EL (cell line): ENCODE measurements around the gene GJD3.

Source experiments
- DNase-seq: peaks from one replicate; pipeline ENCODE4 v3.0.0-alpha.2; 2016

GJD3 gene

DNA sequence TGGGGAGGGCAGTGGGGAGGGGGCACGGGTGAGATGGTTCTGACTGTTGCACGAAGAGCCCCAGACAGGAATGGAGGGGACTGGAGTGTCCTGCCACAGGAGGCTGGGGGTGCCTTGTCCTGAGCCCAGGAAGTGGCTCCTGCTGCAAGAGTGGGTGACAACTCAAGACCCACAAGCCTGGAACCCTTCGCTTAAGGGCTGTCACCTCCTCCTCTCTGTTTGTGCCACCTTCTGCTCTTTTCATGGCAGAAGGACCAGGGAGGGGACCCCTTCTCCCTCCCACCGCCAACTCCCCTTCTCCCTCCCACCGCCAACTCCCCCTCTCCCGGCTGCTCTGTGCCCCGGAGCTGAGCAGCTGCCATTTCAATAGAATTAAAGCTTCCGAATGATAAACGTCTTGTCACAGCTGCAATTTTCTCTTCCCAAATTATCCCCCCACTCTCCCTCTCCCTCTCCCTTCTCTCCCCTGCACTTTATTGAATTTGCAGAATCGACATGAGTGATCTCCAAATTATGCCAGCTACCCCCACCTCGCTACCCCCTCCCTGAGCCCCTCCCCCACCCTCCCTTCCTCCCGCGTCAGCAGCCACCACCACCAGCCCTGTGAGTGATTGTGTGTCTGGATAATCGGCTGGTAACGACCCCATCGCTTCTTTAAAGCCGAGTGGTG, 13.7 kb downstream of the GJD3 start:
- no peak for DNase-seq

DNA sequence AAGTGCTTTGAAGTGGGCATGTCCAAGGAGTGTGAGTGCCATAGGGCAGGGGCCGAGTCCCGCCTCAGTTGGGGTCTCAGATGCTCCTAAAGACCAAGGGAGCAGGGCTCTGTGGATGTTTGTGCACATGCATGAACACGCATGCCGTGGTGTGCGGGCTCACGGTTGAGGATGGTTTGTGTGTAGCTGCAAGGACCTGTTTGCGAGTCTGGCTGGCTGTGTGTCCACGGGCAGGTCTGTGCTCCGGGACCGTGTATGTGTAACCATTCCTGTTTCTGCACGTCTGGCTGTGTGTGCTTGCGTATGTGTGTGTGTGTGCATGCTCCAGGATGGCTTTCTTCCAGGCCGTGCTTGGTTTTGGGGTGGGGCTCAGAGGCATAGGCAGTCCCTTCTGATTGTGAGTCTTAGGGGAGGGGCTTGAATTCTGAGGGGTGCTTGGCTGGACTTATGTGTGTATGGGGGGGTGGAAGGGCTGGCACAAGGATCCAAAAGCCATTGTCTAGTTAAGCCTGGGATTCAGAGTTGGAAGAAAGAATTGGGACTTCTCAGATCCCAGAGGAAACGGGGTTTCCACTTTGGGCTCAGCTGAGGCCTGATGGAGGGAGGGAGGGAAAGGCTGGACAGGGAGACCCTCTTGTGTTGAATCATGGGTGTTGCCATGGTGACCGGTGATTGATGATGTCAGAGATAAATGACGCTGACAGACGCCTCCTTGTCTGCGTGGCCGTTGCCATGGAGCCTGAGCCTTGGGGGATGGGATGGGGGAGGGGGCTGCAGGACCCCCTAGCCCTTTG, 14.4 kb downstream of the GJD3 start:
- no peak for DNase-seq

DNA sequence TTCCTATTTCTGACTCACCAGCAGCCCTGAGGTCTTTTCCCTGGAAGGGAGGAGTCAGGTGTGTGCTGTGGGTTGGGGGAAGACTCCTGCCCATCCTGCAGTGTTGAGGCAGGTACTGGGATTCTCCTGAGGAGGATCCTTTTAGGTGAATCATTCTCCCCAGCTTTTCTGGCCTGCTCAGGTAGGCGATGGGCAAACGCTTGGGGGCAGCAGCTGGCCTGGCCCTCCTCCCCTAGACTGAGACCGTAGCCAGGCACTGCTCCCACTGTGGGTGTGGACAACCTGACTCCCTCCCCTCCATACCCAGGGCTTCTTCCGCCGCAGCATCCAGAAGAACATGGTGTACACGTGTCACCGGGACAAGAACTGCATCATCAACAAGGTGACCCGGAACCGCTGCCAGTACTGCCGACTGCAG, 15.1 kb downstream of the GJD3 start:
- DNase-seq = no peak

DNA sequence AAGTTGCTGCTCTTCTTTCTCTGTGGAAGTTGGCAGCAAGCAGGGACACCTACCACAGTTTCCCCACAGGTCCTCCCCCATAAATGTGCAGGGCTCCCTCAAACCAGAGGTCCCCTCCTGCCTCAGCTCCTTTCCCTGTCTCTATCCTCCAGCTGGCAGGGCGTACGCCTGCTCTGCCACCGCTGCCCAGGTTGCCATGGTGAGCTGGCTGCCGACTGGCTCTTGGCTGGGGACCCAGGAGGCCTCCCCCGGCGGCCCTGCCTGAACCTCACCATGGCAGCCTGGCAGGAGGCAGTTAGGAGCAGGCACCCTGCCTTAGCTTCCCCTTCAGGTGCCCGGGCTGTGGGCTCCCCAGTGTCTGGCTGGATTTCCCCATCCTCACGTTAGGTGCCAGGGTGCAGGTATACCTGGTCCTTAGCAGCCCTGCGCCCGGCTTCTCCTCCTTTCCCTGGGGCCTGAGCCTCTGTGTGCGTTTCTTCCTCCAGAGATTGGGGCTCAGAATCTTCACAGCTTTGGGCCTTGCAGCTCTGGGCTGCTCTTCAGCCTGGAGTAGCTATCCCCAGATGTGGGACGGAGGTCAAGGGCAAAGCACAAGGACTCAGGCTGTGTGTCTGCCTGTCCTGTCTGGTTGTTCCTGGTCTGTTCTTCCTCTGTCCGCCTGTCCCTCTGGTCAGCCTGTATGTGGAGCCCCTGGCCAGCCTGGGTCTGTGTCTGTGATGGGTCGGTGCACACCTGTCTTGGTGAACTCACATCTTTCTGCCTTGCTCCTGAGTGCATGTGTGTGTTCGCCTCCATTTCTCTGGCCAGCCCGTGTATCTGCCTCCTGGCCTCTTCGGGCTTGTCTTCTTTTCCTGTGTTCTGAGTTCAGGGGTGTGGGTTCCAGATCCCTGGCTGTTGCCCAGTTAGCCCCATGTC, 15.7 kb downstream of the GJD3 start:
- no peak for DNase-seq

DNA sequence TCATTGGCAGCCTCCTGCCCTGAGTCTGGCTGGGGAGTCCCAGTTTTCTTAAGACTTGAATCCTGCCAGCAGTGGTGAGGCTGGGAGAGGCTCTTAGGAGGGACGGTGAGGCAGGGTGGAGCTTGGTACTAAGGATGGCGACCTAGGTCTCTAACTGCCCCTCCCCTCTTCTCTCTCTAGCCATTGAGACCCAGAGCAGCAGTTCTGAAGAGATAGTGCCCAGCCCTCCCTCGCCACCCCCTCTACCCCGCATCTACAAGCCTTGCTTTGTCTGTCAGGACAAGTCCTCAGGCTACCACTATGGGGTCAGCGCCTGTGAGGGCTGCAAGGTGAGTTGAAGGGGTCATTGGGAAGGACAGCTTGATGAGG, 16.4 kb downstream of the GJD3 start:
- no peak for DNase-seq

DNA sequence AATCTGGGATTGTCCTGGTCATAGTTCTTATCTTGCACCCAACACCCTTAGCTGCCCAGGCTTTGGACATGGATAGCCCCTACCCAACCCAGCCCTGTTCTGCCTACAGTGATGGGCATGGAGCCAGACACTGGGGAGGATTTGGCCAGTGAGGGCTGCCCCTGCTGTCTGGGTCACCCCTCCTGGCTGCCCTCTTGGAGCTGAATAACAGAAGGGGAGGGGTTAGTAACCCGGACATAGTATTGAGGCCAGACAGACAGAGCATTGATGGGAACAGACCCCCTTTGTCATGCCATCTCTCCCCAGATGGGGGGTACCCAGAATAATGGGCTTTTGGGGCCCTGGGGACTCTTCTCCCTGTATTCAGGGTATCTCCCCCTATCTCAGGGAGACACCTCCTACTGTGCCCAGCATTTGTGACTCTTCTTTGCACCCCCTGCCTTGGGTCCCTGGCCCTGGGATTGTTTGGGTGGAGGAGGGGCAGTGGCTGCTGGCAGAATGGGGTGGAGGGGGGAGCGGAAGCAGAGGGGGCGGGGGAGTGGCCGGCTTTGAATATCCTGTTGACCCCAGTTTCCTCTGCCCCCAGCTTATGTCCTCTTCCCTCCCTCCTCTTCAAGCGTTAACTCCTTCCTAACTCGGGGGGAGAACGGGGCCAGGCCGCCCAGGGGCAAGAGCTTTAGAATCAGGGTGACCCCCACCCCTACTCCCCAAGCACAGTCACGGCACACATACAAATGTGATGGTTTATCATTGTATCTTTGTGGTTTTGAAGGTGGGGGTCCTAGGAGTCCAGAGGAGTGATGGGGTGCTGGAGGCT, 17.0 kb downstream of the GJD3 start:
- no peak for DNase-seq

DNA sequence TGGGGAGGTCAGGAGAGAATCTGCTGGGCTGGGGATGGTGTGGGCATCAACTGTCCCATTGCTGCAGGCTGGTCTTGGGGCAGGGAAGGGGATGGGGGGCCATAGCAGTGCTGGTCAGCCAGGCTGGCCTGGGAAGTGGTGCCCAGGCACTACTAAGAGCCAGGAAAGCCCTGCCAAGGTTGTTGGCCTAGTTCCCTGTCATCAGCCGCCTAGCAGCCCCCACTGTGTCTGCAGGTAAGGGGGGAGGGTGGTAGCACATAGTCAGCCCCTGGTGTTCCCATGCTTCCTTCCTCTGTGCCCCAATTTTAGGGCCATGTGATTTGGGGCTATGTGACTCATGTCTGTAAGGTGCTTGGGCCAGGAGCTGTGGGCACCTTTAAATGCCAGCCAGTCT, 17.8 kb downstream of the GJD3 start:
- DNase-seq = no peak

DNA sequence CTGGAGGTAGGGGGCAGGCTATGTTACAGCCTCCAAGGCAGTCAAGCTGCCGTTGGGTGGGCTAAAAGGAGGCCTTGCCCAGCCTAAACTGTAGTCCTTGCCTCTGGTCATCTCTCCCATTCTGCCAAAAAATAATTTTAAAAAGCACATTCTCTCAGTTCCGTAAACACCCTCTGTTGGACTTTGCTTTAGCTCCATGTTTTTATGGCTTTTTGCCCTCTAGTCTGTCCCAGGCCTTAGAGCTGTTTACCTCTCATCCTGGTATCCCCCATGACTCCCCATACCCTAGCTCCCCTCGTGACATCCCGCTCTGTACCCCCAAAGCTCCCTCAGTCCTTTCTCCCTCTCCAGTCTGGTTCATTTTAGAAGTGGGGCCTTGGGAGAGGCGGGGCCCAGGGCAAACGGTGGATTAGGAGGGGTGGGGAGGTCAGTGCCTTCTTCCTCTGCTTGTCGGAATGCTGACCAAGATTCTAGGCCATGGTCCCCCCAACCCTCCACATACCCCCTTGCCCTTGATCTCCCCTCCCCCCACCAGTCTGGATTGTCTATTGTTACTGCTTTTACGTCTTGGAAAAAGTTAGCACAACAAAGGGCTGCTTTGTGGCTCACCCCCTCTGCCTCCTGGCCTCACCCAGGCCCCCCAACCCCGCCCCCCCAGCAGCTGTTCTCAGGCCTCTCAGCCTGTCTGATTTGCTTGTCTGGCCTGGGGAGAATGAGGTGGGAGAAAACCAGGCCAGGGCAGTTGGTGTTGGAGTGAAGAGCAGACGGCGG, 18.4 kb downstream of the GJD3 start:
- no peak for DNase-seq

DNA sequence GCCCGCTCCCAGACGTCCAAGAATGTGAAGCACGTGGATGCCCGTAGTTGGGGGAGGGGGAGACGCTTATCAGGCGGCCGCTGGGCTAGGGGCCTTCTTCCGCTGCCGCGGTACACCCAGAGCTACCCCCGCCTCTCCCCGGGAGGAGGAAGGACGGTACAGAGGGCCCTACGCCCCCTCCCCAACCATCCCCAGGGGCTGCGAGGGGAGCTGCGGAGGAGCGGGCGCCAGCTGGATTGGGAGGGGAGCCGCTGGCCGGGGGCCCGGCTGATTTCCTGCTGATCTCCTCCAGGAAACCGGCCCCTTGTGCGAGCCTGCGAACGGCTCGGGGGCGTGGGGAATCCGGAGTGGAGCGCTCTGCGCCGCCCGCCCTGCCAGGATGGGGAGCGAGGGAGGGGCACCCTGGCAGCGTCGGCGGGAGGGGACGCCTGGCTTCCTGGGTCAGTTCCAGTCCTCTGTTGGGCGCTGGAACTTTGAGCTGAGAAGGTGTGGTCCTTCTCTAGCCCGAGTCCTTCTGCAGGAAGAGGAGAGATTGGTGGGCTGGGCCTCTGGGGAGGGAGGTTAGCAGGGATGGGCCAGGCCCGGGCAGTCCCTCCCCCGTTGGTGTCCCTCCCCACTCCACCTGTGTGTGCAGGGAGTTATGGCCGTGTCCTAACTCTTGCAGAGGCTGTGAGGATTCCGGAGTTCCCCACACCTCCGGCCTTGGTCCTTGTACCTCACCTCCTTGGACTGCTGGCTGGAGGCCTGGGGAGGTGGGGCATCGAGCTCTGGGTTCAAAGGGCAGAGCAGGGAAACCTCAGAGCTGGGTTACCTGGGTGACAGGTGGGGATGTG, 19.2 kb downstream of the GJD3 start:
- peak; percentile 82 for DNase-seq

DNA sequence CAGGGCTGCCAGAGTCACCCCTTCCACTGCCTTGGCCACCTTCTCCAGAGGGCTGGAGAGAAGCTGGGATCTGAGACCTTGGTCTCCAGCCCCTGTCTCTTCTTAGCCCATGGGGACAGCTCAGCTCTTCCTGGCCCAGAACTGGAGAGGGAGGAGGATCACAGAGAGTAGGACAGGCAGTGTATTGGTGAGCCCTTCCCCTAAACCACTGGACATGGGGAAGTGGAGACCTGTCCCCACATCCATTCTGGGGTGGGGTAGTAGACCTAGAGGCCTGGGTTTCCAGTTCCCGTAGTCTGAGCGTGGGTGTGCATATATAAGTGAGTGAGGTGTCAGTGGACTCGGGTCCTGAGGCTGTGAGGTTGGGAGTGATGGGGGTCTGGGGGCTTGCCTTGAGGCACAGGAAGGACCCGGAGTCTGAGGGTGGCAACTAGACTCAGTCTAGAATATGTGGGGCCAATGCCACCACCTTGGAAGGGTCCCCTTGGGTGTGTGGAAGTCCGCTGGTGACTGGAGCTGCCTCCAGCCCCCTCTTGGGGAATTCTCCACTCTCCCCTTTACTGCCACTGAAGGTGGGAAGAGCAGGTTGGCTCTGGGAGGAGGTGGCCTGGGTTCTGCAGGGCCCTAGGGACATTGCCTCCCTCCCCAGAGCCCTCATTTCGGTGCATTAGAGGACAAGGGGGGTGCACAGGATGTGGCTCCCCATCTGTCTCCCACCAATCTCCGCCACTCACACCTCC, 19.9 kb downstream of the GJD3 start:
- DNase-seq = no peak

DNA sequence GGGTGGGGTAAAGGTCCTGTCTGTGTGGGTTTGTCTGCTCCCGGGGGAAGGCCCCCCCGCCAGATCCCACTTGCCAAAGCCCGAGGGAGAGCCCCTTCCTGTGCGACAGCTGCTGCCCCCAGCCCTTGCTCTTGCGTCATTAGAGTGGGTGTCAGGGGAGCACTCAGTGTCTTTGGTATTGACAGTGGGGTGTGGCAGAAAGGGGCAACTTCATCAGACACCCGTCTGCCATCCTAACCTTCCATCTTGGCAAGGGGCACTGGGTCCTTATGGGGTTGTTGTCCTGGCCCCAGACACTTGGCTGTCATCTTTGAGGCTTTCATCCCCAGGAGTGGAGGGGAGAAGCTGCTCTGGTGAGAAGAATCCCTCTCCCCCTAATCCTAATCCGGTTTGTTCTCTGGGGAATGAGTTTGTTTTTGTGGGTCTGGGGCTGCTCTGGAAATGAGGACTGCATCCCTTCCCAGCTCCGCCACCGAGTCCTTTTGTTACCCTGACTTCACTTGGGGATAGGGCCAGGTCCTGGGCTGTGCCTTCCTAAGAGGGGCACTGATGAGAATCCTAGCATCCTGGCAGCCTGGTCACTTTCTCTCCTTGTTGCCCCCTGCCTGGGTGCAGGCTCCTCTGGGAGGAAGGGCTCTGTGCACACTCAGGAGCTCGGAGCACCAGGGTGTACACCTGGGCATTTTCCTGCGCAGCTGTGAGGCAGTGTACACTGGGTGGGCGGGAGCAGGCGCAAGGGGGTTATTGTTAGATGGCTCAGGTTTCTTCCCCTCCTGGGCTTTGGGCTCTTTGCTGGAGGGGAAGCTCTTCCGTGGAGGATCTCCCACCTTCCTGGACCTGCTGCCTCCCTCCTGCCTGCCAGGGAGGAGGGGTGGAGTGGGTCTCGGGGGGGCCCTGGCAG, 21.1 kb downstream of the GJD3 start:
- DNase-seq = no peak

DNA sequence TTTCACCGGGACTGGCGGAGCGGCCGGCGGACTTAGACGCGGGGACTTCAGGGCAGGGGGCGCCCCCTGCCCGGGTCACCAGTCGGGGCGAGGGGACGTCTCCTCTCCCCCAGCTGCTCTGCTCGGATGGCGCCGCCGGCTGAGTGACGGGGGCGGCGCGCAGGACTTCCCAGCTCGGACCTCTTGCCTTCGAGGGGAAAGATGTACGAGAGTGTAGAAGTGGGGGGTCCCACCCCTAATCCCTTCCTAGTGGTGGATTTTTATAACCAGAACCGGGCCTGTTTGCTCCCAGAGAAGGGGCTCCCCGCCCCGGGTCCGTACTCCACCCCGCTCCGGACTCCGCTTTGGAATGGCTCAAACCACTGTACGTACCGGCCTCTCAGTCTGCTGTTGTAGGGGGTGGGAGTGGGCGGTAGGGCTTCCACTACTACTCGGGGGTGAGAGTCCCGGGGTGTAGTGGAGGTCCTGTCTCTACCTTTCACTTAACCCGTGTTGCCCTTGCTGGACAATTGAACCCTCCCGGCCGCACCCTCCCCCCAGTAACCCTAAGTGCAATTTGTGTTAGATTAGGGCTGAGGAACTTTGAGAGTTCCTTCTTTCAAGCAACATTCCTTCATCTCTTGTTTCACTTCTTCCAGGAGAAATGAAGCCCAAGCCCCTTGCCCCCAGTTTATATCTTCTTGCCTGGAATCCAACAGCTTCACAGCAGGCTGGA, 21.9 kb downstream of the GJD3 start:
- DNase-seq = no peak

DNA sequence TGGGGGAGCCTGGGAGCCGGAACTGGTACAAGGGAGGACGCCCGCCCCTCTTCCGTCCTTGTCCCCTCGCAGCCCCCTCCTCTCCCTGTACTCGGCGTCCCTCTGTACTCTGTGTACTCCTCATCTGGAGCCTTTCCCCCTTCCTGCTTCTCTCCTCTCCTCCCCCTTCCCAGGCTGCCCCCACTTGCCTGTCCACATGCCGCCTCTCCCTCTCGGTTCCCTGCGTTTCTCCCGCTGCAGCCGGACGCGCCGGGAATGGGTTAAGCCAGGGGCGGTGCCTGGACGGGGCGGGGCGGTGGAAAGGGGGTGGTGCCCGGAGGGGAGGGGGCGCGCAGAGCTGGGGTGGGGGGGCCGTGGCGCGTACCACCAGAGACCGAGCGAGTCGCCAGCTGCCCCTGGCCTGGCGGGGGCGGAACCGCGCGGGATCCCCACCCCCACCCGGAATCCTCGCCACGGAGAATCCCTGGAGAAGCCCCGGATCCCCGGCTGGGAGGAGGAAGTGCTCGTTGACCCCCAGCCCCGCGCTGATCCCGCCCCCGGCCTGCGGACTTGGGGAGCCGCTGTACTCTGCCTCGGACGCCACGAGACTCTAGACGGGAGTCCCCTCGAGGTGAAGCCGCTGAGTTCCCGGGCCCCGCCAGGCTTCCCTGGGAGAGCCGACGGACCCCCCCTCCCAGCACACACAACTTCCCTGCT, 22.6 kb downstream of the GJD3 start:
- DNase-seq = peak; percentile 72

DNA sequence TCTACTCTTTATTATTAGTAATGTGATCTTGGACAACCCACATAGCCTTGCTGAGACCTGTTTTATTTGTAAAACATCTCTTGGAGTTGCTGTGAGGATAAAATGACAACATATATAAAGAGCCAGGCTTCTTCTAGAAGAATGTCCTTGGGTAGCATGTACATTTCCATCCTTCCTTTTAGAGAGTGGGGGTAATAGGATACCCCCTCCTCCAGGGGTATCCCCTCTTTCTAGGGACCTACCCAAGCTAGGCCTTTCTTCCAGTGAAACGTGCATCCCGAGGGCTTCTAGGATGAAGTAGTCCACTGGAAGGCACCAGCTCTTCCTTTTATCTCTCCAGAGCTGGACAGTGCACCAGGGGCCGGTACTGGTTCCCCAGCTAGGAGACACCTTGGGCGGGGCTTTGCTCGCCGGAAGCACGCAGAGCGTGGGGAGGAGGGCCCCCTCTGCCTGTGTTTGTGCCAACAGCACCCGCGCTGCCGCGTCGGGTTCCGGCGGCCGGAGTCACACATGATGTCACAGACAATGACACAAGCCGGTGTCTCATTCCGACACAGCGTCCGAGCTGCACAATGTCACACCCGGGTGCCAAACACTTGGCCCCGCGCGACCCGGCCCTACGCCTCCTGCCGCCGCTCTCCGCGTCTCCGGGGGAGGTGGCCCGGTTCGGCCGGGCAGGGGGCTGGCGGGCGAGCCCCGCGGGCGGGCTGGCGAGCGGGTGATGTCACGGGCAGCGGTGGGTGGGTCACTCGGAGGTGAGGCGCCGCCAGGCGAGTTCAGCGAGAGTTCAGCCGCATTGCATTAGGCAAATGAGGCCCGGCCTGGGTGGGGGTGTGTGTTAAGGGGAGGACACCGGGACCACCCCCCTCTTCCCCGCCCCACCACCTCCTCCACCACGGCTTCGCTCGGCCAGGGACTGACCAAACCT, 23.4 kb downstream of the GJD3 start:
- peak; percentile 85 for DNase-seq

DNA sequence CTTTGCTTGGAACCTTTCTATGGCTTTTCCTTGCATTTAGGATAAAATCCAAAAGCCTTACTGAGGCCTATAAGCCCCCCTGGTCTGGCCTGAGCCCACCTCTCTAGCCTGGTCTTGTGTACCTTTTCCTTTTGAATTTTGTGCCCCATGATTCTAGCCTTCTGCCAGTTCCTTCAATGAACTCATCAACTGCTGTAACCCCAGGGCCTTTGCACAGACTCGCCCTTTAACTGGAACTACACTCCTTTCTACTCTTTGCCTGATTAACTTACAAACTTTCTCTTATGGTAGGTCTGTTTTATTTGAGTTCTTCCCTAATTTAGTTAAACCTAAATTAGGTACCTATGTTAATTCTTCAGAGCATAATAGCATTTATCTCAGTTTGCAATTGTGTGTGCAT, 24.2 kb downstream of the GJD3 start:
- DNase-seq = no peak

DNA sequence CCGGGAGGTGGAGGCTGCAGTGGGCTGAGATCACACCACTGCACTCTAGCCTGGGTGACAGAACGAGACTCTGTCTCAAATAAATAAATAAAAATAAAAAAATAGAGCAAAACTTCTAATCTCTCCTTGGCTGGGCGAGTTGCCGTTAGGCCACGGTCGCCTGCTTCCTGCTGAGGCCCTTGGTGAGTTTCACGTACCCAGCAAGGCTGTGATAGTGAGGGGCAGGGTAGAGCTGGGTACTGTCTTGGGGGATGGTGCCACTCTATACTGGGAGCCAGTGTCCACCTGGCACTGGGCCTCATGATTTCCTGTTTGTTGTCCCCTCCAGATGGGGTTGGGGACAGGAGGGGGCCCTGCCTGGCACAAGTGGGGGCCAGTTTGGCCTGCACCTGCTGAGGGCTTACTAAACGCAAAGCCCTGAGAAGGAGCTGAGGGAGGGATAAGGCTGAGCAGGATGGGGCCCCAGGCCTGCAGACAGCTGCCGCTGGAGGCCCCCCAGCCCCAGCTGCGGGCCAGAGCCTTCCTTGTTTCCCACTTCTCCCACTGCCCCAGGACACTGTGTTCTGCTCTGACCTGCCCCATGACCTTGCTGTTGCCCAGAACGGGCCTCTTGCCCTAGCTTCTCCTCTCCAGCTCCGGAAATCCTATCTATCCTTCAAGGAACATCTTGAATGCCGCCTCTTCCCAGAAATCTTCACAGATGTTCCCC, 25.4 kb downstream of the GJD3 start:
- no peak for DNase-seq
